Measurements from ENCODE around the gene RBMS1. TPM values are rescaled to one million over a fixed set of nuclear protein-coding genes. Genes with fewer than 3 reads are reported as not detected.

The RBMS1 gene
- total RNA-seq, 1 donor from 2014 or later = 58.2 TPM

DNA sequence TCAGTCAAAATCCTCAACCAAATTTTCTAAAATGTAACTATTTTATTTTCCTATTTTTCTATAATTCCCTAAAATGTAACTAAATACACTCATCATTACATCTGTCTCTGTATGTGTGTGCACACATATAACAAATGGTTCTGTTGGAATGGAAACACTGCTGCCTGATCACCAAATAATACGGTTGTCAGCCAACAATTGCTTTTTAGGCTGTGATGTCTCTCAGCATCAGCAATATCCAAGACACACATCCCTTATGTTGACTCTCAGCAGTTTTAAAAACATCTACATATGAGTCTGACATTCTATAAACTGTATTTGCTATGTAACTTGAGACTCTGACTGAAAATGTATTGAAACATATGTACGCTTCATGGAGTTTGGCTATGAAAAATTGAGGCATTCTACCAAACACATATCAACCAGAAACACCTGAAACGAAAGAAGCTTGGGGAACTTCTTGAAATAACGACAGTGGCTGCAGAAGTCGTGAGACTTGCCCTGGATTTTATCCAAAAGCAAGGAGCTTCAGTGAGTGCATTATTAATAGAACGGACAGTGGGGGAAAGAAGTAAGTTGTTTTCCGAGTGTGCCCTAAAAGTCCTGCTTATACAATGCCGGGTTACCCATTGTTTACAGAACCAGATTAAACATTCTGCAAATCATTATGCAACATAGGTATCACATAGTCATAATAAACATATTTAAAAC lies 183.3 kb downstream of the RBMS1 start:
- ATAC-seq (no peak), DNase-seq (ENCODE audit: missing footprints) (no peak)
- intact Hi-C loops (cut with DNase I) = no loop called here

DNA sequence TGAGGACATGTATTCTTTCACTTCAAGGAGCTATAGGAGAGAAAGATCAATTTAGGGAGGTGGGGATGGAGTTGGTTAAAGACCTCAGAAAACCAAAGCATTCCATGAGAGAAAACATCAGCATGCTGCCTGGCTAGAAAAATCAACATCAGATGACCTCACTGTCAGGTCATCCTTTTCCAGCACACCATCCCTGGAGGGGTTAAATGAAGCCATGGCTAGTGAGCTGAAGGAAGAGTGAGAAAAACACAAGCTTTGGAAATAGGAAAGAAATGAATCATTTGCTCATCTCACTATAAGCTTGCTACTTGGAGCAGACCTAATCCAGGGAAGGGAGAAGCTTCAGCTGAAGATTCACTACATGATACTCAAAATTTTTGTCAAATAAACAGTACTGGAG lies 184.0 kb downstream of the RBMS1 start:
- intact Hi-C loops (cut with DNase I) = no loop called here
- ATAC-seq (no peak), DNase-seq (ENCODE audit: missing footprints) (no peak)

DNA sequence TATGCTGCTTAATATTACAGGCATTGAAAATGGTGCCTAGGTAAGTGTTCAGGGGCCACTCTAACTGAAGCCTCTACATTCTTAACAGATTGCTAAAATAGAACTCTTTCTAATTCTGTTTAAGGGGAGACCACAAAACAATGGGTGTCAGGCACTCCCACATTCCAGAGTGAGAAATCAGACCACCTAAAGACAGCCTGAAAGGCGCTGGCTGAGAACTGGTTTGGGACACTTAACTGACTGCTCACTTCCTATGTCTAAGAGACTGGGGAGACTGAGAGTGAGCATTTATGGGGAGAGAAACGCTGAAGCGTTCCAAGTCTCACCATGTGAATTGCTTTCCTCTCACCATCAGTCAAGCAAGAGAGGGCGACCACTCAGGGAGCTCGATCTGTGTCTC lies 184.7 kb downstream of the RBMS1 start:
- ATAC-seq (no peak), DNase-seq (ENCODE audit: missing footprints) (no peak)
- intact Hi-C loops (cut with DNase I) = no loop called here

DNA sequence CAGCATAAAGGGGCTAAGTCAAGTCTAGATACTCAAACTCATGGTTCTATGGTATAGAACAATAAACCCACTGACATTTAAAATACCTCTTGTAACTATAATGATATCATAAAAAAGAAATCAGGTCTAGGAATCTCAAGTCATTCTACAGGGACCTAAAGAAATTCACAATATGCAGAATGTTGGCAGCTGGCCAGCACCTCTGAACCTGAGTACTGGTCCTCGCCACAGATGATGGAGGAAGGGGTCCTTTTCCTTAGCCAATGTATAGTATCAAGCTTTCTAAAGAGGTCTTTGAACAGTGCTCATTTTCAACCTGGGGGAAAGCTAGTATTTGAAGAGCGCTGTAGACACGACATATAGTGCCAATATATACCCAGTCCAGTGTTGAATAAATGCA lies 185.1 kb downstream of the RBMS1 start:
- ATAC-seq (no peak), DNase-seq (ENCODE audit: missing footprints) (peak; percentile 69)
- intact Hi-C loops (cut with DNase I) = no loop called here

DNA sequence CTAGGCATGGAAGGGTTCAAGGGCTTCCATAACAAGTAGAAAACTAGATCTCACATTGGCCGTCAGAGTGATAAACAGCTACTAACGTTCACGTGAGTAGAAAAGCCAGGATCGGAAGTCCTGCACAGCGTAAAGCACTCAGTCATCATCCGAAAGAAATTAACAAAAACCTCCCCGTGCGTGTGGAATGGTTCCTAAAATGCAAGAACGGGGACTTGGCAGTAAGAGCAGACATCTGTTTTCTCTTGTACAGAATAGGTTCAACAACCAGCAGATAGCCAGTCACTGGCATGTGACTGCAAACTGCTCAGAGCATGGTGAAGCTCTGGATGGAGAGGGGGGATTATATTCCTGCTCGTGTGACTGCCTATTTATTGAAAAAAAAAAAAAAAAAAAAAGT lies 186.6 kb downstream of the RBMS1 start:
- intact Hi-C loops (cut with DNase I) = no loop called here
- no peak for DNase-seq (ENCODE audit: missing footprints)

DNA sequence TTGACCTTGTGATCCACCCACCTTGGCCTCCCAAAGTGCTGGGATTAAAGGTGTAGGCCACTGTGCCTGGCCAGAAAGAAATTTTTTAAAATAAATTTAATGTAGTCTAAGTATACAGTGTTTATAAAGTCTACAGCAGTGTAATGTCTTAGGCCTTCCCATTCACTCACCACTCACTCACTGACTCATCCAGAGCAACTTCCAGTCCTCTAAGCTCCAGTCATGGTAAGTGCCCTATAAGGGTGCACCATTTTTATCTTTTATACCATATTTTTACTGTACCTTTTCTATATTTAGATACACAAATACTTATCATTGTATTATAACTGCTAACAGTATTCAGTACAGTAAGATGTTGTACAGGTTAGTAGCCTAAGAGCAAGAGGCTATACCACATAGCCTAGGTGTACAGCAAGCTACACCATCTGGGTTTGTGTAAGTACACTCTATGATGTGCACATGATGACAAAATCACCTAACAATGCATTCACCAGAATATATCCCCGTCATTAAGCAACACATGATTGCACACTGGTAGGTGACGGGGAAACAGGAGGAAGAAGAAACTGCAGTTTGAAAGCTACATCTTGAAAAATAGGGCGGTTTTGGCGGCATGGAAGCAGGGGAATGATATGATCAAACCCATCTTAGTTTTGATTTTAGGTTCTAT lies 188.4 kb downstream of the RBMS1 start:
- ATAC-seq (no peak), DNase-seq (ENCODE audit: missing footprints) (no peak)
- intact Hi-C loops (cut with DNase I) = no loop called here

More for the DNA sequence above, 186.6 kb downstream of the RBMS1 start:
- peak; percentile 53 for ATAC-seq

DNA sequence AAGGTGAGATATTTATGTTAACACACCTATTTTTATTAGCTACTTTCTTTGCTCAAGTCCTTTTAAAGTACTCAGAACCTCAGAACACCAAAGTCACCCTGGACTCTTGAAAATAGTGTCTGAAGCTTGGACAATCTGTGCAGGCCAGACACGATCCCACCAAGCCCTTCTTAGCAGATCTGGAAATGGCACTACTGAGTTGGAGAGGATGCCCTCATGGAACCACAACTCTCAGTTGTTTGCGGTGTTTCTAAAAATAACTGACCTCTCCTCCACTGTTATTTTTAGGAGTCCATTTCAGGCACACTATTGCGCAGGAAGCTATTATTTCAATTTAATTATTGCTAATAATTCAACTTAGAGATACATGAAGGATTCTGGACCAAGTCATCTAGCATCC lies 190.1 kb downstream of the RBMS1 start:
- ATAC-seq (no peak), DNase-seq (ENCODE audit: missing footprints) (no peak)
- intact Hi-C loops (cut with DNase I) = no loop called here

DNA sequence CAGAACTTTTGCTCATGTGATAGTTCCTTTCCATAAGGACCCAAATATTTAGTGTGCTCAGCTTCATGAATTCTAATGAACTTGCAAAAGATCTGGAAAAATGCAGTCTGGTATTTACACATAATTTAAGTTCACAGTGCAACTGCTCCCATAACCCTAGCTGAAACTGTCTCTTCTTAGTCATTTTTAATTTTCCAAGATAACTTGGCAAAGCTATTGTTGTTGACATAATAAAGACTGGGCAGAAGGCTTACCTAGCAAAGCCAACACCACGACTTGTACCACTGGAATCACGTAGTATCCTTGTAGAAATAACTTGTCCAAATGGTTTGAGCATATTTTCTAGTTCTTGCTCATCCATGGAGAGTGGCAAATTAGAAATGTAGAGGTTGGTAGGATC lies 190.5 kb downstream of the RBMS1 start:
- no peak for DNase-seq (ENCODE audit: missing footprints)
- no peak for ATAC-seq
- intact Hi-C loops (cut with DNase I) = no loop called here

DNA sequence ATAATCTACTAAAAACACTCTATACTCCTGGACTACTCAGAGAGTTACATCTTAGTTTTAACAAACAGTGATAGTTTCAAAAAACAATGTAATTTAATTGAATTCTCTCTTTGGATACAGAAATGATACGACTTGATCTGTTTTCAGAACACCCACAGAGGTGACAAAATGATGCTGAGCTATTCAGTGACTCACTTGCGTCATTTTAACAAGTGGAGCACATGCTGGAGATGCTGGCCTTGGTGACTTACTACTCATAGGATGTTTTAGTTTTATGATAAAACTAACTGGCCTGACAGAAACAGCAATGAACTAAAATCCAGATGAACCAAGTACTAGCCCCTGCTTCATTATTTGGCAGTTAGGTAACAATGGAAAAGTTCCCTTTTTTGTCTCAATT lies 192.2 kb downstream of the RBMS1 start:
- no peak for ATAC-seq
- no peak for DNase-seq (ENCODE audit: missing footprints)
- intact Hi-C loops (cut with DNase I) = no loop called here

DNA sequence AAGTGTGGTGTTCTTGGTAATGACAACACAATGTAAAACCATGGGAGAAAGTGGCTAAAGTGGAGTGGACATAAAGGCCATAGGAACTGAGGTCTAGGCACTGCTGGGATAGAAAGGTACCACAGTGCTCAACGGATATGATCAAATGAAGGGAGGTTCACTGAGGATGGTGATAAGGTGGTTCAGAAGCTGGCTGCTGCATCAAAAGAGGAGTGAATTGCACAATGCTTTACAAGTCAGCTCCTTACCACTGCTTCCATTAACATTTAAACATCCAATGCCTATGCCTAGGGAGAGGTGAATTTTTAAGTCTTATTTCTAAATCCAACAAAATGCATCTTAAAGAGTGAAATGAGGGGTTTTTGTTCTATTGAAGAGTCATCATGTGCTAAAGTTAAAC lies 193.4 kb downstream of the RBMS1 start:
- intact Hi-C loops (cut with DNase I) = no loop called here
- DNase-seq (ENCODE audit: missing footprints) (no peak), ATAC-seq (no peak)

DNA sequence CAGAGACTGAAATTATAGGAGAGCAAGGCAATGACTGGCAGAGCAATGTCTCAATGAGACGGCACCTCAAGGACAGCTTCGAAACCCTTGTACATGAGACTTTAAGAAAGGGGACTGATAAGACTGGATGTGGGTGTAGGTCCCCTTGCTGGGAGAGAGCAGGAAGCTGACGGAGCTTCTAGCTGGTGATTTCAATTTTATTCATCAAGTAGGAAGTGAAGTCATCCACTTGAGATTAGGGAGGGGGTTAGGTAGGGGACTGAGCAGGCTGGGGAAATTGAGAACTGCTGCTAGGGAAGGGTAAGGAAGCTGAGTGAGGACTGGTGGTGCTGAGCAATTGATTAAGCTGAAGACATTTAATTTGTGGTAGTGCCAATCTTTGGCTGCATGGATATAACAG lies 194.1 kb downstream of the RBMS1 start:
- ATAC-seq = no peak
- DNase-seq (ENCODE audit: missing footprints) = no peak
- intact Hi-C loops (cut with DNase I) = loop anchor here (10.0 kb wide), 1 partner anchor 675 kb away; no protein-coding TSS in a partner anchor

DNA sequence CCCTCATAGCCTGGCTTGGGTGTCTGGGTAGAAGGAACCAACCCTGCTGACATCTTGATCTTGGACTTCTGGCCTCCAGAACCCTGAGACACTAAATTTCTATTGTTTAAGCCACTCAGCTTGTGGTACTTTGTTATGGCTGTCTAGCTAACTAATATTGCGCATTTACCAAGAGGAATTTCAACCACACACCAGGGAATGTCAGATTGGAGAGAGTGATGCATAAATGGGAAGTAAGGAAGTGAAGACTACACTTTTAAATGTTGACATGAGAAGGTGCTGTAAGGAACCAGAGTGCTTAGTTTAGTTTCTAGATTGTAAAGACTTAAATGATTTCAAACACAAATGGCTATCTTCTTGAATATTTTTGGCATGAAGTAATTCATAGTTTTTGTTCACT lies 194.6 kb downstream of the RBMS1 start:
- DNase-seq (ENCODE audit: missing footprints) = no peak

DNA sequence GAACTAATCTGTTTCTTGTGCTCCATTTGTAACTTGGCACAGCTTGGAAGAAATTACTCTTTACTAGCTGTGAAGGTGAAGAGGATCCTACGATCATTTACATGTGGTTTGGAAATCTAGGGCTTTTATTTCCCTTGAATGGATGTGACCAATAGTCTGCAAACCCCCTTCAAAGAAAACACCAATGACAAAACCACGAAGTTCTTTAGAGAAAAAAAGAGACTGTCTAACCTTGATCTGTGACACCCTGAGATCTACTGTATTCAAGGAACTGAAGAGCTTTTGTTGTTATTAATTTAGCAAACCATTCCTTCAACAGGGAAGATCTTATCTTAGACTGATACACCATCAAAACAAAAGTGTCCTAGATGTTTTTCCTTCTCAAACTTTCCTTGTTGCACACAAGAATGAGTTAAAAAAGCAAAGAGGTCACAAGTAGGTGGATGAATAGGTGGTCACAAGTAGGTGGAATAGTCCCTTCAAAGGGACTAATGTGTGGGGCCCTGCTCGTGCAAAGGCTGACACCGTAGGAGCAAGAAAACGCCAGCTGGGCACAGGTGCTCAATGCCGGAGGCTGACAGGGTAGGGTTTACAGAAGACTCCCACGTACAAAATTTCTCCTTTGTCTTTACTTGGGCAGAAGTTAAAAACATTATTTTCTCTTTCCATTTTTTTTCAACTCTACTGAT lies 197.9 kb downstream of the RBMS1 start:
- DNase-seq (ENCODE audit: missing footprints) (no peak), ATAC-seq (no peak)
- intact Hi-C loops (cut with DNase I) = loop anchor here (10.0 kb wide), 1 partner anchor 679 kb away; no protein-coding TSS in a partner anchor

More for the DNA sequence above, 194.6 kb downstream of the RBMS1 start:
- intact Hi-C loops (cut with DNase I) = loop anchor here (10.0 kb wide), 1 partner anchor 676 kb away; no protein-coding TSS in a partner anchor
- no peak for ATAC-seq

DNA sequence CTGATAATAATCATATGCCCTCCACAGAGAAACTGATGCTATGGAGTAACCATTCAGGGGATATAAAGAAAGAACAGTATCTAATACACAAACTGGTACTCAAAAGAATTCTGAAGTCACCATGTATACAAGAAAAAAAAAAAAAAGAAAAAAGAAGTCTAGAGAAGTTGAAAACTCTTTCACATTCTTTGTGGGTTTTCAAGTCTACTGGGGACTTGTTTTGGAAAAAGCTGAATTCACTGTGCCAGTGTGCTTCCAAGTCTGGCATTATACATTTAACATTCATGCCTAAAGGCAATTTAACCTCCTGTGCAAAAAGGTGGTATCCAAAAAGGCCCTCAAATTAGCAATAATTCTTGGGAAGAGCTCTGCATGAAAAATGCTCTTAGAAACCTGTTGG lies 198.7 kb downstream of the RBMS1 start:
- ATAC-seq = no peak
- intact Hi-C loops (cut with DNase I) = loop anchor here (10.0 kb wide), 1 partner anchor 680 kb away; no protein-coding TSS in a partner anchor
- no peak for DNase-seq (ENCODE audit: missing footprints)

DNA sequence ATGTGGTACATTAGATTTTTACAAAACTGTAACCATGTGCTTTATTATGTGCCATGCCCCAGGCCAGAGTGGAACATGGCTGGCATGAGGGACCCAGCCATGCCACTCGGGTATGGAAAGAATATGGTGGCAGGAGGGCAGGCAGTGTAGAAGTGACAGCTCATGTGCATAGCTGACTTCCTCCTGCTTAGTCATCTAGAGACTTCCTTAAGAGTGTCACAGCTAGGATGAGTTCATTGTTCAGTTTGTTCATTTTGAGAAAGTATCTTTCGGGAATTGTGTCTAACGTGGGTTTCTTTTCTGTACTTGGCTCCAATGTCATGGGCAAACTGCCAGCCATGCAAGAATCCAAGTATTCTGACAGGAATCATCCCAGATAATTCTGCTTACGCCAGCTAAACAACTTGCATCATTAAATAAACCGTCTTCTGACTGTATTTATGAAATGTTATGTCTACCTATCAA lies 199.2 kb downstream of the RBMS1 start:
- intact Hi-C loops (cut with DNase I) = loop anchor here (10.0 kb wide), 1 partner anchor 680 kb away; no protein-coding TSS in a partner anchor
- DNase-seq (ENCODE audit: missing footprints) (peak; percentile 72), ATAC-seq (peak; percentile 76)

DNA sequence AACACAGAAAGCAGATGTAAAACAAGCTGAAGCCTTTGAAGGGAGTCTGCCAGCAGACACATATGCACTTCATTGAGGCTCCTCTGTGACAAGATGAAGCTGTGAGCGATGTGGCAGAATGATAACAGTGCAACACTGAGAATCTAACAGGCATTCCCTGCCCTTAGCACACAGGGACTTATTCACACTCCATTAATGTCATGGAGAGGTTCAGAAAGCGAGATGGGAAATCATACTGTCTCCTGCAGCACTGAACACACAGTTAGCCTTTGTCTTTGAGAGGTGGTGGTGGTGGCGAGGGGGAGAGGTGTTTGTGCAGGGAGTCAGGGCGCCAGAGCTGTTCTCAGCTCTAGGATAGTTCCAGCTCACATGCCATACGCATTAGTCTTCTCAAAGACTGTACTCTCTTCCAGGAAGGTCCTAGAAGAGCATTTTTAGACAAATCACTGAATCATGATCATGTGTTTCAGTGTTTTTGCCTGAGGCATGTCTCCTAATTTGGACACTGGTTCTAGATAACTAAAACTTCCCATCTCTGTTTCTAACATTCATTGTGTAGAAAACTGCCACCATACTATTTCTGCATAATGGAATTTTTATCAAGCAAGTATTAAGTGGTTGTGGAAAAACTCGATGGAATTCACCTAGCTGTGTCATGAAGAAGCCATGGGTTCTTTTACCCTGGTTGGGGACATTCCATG lies 200.1 kb downstream of the RBMS1 start:
- ATAC-seq = no peak
- no peak for DNase-seq (ENCODE audit: missing footprints)
- intact Hi-C loops (cut with DNase I) = loop anchor here (10.0 kb wide), 1 partner anchor 681 kb away; no protein-coding TSS in a partner anchor

DNA sequence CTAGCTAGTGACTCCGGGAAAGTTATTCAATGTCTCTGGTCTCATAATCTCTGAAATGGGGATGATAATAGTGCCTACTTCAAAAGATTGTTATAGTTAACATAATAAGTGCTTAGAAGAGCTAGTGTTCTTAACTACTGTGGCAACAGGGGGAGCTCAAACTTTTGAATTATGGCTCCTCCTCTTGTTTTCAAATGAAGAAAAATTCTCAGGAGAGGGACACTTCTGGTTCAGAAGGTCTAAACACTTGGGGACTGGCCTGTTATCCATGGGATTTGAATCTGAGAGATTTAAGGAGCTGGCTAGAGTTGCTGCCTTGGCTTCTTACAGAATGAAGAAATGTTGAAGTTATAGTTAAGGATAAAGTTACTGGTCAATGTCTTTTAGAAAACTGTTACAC lies 201.4 kb downstream of the RBMS1 start:
- no peak for DNase-seq (ENCODE audit: missing footprints)
- intact Hi-C loops (cut with DNase I) = loop anchor here (10.0 kb wide), 1 partner anchor 683 kb away; no protein-coding TSS in a partner anchor
- peak; percentile 30 for ATAC-seq

DNA sequence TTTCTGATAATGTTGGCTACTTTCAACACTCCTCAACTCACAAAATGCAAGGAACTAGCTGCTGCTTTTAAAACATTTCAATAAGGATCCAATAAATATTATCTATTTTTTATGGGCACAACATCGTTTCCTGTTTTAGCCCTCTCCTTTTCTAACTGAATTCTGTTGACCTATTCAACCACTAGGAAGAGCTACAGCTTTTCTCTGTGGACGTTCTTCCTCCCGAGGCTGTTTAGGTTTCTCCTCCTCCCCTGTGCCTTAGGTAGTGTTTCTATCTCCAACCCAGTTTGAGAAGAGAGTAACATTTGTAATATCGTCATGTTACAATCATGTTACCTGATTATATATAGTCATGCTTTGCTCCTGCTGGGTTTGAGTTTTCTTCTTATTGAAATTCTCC lies 202.2 kb downstream of the RBMS1 start:
- DNase-seq (ENCODE audit: missing footprints) (no peak), ATAC-seq (no peak)
- intact Hi-C loops (cut with DNase I) = loop anchor here (10.0 kb wide), 1 partner anchor 683 kb away; no protein-coding TSS in a partner anchor

DNA sequence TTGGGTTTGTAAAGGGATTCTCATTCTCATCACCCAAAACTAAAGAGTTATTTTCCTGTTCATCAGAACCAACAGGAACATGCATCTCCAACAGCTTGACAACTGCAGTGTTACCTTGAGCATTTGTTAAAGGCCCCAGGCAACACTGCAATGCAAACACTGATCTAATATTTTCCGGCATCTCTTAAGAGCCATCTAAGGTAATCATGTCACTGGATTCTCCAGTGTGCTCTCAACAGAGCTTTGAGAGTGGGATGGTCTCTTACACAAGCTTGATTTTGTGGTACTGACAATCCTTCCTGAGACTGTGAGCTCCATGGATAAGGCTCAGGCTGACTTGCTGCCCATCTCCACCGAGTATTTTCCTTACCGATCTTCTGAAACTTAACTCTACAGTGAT lies 203.0 kb downstream of the RBMS1 start:
- intact Hi-C loops (cut with DNase I) = loop anchor here (10.0 kb wide), 1 partner anchor 684 kb away; no protein-coding TSS in a partner anchor
- DNase-seq (ENCODE audit: missing footprints) = no peak
- no peak for ATAC-seq

All from Right ventricle myocardium inferior (tissue), 1 donor.